Measurements from ENCODE around the gene ZNF267.
"Not testable (repeated sequence)": the region's sequence is repeated elsewhere in the genome, so short reads cannot be mapped to it uniquely, and the experiment has no call there.

ZNF267 gene

DNA sequence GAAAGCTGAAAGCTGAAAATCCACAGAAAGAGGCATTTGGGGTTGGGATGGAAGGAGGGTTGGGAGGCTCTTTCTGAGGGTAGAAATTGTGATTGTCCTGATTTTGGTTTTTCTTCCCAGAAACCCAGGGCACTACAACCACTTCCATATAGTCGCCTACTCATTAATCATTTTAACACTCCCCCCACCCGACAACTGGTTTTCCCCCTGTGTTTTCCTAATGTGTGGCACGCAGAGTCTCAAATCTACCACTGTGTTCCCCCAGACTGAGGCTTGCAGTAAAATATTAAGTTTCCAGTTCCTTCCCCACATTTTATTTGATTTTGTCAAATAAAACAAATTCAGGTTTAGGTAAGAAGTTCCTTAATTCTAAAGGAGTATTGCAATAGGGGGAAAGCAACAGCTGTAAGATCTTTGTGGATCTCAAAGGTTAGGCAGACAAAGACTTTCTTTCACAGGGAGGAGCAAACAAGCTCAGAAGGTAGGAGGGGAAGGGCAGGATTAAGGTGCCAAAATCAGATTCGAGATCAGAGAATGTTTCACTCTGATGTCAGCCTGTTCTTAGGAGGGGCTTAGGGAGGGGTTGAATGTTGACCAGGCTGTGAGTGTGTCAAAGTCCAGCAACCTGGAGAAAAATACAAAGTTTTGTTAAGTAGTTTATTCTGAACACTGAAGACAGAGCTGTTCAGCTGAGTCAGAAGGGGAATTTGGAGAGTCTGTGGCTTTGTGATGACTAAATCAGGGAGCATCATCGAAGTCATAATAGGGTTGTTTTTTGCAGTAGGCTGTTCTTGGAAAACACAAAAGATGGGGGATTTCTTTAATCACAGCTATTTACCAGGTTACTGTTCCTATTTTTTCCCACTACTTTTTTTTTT, 3.6 kb downstream of the ZNF267 start:
- no peak for DNase-seq
- in situ Hi-C loops (cut with MboI; ENCODE audit: low pct_unique_long_range_greater_than_20kb, low sequenced_read_pairs) = no loop called here

DNA sequence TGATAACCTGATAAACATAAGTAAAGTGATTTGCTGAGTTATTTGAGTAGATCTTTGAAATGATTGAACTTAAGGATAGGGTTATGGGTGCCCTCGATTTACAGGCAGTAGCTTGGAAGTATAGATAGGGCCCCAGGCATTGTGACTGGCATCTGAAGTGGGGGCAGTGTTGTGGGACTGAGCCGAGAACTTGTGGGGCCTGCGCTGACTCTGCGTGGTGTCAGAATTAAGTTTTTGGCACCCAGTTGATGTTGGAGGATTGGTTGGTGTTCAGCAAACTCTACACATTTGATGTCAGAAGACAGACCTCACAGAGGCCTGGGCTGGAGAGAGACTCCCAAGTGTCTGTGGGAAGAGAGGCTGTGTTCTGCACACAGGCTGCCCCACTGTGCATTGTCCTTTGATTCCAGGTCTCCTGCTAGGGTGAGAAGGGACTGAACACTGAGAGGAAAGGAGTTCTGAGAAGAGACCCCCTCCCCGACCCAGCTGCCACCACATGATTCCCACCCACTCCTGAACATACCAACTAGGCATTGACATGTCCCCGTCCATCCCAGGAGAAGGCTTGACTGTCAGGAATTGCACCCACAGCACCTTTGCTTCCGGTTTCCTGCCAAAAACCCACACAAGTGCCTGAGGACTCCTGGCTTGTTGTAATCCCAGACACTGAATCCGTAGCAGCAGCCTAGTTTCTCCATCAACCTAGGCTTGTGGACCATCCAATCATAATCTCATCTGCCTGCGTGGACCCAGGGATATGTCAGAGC, 4.5 kb downstream of the ZNF267 start:
- DNase-seq = no peak
- in situ Hi-C loops (cut with MboI; ENCODE audit: low pct_unique_long_range_greater_than_20kb, low sequenced_read_pairs) = no loop called here

DNA sequence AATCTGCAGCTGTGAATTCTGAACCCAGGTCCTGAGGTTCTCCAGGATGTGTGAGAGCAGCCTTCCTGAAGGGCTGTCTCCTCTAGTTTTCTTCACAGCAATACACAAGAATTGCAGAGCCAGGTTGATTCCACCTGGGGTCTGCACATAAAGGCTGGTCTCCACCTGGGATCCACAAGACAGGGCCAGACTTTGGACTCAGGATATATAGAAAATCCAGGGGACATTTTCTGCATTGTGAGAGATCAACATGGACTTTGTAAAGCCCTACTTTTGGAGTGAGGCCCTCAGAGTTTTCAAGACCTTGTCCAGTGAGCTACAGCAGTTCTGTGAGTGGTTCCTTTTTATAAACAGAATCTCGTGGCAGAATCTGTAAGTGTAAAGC, 6.3 kb downstream of the ZNF267 start:
- in situ Hi-C loops (cut with MboI; ENCODE audit: low pct_unique_long_range_greater_than_20kb, low sequenced_read_pairs) = no loop called here
- no peak for DNase-seq

DNA sequence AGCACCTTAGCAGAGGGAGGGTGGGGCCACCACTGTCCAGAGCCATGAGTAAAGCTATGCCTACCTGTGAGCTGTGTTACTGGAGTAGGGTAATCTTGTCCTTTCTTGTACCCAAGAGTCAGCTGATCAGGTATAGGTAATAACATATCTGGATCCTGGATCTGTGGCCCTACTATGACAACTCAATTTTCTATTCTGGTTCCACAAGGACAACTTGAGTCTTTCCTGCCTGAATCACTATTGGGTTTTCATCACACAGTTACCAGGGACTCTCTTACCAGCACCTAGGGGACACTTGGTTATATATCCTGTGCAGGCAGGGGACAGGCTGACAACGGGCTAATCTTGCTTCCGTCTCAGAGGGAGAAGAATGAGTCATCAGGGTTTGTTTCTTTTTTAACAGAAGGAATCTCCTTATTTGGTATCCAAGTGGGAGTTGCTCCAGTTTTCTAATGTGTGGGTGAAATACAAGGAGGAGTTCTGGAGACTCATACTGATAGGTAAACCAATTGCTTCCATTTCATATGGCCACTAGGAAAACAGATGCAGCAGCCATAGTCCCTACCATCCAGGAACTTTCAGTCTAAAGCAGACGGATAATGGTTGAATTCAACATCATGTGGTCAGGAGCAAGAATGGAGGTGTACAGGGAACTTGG, 6.8 kb downstream of the ZNF267 start:
- in situ Hi-C loops (cut with MboI; ENCODE audit: low pct_unique_long_range_greater_than_20kb, low sequenced_read_pairs) = no loop called here
- peak; percentile 70 for DNase-seq

DNA sequence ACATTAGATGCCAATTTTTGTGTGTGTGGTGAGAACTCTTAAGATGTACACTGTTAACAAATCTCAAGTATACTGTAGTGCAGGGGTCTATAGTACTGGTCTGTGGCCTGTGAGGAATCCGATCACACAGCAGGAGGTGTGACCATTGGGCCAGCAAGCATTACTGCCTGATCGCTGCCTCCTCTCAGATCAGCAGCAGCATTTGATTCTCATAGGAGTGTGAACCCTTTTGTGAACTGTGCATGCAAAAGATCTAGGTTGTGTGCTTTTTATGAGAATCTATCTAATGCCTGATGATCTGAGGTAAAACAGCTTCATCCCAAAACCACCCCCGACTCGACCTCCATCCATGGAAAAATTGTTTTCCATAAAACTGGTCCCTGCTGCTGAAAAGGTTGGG, 12.6 kb downstream of the ZNF267 start:
- no peak for DNase-seq
- in situ Hi-C loops (cut with MboI; ENCODE audit: low pct_unique_long_range_greater_than_20kb, low sequenced_read_pairs) = no loop called here

DNA sequence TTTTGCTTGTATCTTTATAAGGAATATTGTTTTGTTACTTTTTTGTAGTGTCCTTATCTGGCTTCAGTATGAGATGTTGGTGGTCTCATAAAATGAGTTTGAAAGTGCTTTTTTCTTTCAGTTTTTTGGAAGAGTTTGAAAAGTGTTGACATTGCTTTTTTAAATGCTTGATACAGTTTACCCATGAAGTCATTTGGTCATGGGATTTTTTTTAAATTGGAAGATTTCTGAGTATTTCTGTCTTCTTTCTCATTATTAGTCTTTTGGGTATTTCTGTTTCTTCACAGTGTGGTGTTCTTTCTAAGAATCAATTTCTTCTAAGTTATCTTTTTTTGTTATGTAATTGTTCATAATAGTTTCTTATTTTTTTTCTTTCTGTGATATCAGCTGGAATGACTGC, 15.1 kb downstream of the ZNF267 start:
- DNase-seq = no peak
- in situ Hi-C loops (cut with MboI; ENCODE audit: low pct_unique_long_range_greater_than_20kb, low sequenced_read_pairs) = no loop called here

DNA sequence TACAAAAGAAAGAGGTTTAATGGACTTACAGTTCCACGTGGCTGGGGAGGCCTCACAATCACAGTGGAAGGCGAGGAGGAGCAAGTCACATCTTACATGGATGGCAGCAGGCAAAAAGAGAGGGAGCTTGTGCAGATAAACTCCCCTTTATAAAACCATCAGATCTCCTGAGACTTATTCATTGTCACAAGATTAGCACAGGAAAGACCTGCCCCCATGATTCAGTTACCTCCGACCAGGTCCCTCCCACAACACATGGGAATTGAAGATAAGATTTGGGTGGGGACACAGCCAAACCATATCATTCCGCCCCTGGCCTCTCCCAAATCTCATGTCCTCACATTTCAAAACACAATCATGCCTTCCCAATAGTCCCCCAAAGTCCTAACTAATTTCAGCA, 18.5 kb downstream of the ZNF267 start:
- DNase-seq; in situ Hi-C loops (cut with MboI; ENCODE audit: low pct_unique_long_range_greater_than_20kb, low sequenced_read_pairs): not testable (repeated sequence)

DNA sequence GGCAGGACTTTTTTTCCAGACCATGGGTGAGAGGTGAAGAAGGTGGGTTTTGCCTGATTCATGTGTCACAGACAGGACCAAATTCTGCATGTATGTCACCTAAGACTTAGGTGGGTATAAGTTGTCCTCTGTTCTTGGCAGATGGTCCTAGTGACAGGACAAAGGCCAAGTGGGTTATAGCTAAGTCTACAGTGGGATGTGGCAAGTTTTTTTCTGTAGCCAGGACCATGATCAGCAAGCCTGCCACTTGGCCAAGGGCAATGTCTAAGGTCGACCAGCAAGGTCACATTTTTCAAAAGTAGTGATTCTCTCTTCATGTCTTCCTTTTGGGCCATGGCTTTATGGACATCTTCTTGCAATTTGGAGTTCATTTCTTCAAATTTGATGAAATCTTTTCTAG, 20.2 kb downstream of the ZNF267 start:
- DNase-seq = no peak
- in situ Hi-C loops (cut with MboI; ENCODE audit: low pct_unique_long_range_greater_than_20kb, low sequenced_read_pairs) = no loop called here

DNA sequence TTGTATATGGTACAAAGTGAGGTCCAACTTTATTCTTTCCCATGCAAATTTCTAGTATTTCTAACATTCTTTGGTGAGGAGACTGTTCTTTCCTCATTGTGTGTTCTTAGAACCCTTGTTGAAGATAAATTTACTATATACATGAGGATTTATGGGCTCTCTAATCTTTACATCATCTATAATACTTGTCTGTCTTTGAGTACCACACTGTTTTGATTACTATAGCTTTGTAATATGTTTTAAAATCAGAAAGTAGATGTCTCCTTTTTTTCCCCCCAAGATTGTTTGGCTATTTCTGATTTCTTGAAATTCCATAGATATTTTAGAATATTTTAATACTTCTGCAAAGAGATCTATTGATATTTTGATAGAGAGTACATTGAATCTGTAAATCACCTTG, 23.7 kb downstream of the ZNF267 start:
- no peak for DNase-seq
- in situ Hi-C loops (cut with MboI; ENCODE audit: low pct_unique_long_range_greater_than_20kb, low sequenced_read_pairs) = no loop called here

DNA sequence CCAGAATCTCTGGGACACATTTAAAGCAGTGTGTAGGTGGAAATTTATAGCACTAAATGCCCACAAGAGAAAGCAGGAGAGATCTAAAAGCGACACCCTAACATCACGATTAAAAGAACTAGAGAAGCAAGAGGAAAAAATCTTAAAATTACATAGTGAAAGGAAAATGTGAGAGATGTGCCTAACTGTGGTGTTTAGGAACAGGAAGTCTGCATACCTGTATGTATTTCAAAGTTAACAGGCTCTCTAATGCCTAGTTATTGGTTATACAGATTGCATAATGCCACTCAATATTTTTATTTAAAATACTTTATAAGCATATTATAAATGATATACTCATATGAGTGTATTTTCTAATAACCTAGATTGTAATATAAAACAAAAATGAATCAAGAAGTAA, 25.9 kb downstream of the ZNF267 start:
- DNase-seq = no peak

DNA sequence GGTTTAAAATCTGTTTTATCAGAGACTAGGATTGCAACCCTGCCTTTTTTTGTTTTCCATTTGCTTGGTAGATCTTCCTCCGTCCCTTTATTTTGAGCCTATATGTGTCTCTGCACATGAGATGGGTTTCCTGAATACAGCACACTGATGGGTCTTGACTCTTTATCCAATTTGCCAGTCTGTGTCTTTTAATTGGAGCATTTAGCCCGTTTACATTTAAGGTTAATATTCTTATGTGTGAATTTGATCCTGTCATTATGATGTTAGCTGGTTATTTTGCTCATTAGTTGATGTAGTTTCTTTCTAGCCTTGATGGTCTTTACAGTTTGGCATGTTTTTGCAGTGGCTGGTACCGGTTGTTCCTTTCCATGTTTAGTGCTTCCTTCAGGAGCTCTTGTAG, 31.0 kb downstream of the ZNF267 start:
- in situ Hi-C loops (cut with MboI; ENCODE audit: low pct_unique_long_range_greater_than_20kb, low sequenced_read_pairs); DNase-seq: not testable (repeated sequence)

More for the DNA sequence above, 25.9 kb downstream of the ZNF267 start:
- in situ Hi-C loops (cut with MboI; ENCODE audit: low pct_unique_long_range_greater_than_20kb, low sequenced_read_pairs) = no loop called here

DNA sequence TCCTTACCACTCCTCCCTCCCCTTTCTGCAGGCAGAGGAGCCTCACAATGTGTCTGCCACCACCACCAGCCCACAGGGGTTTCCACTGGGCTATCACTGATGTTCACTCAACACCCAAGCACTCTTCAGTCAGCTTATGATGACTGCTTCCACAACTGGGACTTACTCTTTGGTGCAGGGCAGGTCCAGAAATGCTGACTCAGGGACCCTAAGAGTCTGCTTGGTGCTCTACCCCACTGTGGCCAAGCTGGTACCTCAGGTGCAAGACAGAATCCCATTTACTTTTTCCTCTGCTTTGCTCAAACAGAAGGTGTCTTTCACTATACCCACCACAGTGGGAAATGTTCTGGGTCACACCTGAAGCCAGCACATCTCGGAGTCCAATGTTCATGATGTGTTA, 40.1 kb downstream of the ZNF267 start:
- no peak for DNase-seq
- in situ Hi-C loops (cut with MboI; ENCODE audit: low pct_unique_long_range_greater_than_20kb, low sequenced_read_pairs) = no loop called here

DNA sequence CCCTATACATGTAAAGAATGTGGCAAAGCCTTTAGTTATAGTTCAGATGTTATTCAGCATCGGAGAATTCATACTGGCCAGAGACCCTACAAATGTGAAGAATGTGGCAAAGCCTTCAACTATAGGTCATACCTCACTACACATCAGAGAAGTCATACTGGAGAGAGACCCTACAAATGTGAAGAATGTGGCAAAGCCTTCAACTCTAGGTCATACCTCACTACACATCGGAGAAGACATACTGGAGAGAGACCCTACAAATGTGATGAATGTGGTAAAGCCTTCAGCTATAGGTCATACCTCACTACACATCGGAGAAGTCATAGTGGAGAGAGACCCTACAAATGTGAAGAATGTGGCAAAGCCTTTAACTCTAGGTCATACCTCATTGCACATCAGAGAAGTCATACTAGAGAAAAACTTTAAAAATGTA, 42.5 kb downstream of the ZNF267 start:
- in situ Hi-C loops (cut with MboI; ENCODE audit: low pct_unique_long_range_greater_than_20kb, low sequenced_read_pairs) = no loop called here

DNA sequence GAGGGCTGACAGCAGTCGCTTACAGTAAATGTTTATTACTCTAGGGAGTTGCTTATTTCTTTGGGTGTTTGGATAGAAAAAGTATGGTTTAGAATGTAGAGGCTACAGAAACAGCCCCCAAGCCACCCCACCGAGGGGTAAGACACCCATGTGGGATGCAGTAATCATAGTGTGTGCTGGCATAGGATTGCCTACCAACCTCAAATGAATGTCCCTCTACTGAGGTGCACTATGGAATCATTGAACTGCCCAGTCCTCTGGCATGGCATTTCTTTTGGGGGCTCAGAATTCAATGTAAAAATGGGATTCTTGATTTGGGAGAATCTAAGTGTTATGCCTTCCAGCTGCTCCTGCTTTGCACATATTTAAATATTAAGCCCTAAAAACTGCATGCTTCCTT, 46.8 kb downstream of the ZNF267 start:
- in situ Hi-C loops (cut with MboI; ENCODE audit: low pct_unique_long_range_greater_than_20kb, low sequenced_read_pairs) = no loop called here
- no peak for DNase-seq

More for the DNA sequence above, 42.5 kb downstream of the ZNF267 start:
- DNase-seq = peak; percentile 8

DNA sequence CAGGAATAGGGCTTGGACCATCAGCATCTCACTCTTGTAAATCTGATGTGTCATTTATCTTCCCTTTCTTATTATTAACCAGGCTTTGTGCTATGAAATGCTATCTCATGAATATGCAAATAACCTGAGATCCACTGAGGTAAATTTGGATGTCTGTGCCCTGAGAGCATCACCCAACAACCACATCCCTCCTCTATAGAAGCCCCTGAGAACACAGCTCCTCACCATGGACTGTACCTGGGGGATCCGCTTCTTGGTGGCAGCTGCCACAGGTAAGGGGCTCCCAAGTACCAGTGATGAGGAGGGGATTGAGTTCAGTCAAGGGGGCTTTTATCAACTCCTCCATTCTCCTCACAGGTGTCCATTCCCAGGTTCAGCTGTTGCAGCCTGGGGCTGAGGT, 78.2 kb downstream of the ZNF267 start:
- in situ Hi-C loops (cut with MboI; ENCODE audit: low pct_unique_long_range_greater_than_20kb, low sequenced_read_pairs); DNase-seq: not testable (repeated sequence)

DNA sequence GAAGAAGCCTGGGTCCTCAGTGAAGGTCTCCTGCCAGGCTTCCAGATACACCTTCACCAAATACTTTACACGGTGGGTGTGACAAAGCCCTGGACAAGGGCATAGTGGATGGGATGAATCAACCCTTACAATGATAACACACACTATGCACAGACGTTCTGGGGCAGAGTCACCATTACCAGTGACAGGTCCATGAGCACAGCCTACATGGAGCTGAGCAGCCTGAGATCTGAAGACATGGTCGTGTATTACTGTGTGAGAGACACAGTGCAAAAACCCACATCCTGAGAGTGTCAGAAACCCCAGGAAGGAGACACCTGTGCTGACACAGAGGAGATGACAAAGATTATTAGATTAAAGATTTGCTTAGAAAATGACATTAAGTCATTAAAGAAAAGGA, 78.6 kb downstream of the ZNF267 start:
- DNase-seq; in situ Hi-C loops (cut with MboI; ENCODE audit: low pct_unique_long_range_greater_than_20kb, low sequenced_read_pairs): not testable (repeated sequence)

DNA sequence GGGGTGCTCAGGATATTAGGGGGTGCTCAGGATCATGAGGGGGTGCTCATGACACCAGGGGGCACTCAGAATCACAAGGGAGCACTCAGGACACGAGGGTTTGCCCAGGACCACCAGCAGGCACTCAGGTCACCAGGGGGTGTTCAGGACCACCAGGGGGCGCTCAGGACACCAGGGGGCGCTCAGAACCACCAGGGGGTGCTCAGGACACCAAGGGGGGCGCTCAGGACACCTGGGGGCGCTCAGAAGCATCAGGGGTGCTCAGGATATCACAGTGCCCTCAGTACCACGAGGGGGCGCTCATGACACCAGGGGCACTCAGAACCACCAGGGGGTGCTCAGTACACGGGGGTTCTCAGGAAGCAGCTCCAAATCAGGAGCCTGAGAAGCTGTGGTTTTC, 82.6 kb downstream of the ZNF267 start:
- in situ Hi-C loops (cut with MboI; ENCODE audit: low pct_unique_long_range_greater_than_20kb, low sequenced_read_pairs) = not testable (repeated sequence)
- peak; percentile 2 for DNase-seq

DNA sequence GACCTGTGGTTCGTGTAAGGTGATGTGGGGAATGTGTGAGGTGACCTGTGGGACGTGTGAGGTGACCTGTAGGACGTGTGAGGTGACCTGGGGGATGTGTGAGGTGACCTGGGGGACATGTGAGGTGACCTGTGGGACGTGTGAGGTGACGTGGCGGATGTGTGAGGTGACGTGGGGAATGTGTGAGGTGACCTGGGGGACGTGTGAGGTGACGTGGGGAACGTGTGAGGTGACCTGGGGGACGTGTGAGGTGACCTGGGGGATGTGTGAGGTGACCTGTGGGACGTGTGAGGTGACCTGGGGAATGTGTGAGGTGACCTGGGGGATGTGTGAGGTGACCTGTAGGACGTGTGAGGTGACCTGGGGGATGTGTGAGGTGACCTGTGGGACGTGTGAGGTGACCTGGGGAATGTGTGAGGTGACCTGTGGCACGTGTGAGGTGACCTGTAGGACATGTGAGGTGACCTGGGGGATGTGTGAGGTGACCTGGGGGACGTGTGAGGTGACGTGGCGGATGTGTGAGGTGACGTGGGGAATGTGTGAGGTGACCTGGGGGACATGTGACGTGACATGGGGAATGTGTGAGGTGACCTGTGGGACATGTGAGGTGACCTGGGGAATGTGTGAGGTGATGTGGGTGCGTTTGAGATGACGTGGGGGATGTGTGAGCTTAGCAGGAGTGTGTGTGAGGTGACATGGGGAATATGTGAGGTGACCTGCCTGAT, 86.7 kb downstream of the ZNF267 start:
- in situ Hi-C loops (cut with MboI; ENCODE audit: low pct_unique_long_range_greater_than_20kb, low sequenced_read_pairs); DNase-seq: not testable (repeated sequence)
